Measurements from ENCODE around the gene PLSCR3. TPM values are rescaled to one million over a fixed set of nuclear protein-coding genes. Genes with fewer than 3 reads are reported as not detected.

The PLSCR3 gene
- total and polyA plus RNA-seq, 10 donors: 31.3 to 63.2 (median 46.1) TPM

- Histone ChIP-seq H3K27me3 (replicated peaks in 1 of 7) (no peaks in the 10 kb centered on the region), H3K4me3 (no peak overlapping the region), H3K36me3 (peaks cover 0 to 75% (median 38%) of the 10 kb centered on the region in 6 donors), H3K27ac (no peak overlapping the region), H3K9me3 (no peaks in the 10 kb centered on the region), H3K4me1 (peaks cover 28 to 64% (median 44%) of the 10 kb centered on the region in 6 donors)
- 78 to 89% (median 81%) methylated on average over 18 to 19 of the region's 19 CpGs for WGBS, 5 donors
- peak; percentile 28 to 78 (median 42) for TF ChIP-seq POLR2AphosphoS5 (IDR thresholded peaks at IDR 0.05)
- no peak for TF ChIP-seq POLR2A (IDR thresholded peaks at IDR 0.05)
- DNase-seq: no peak
- intact Hi-C loops (cut with DNase I; ENCODE audit: low total_unique reads): loop anchor here (10.0 kb wide), 2 partner anchors 54 to 226 kb away; partner anchors contain the start of genes CD68 and YBX2
Observed at GRCh38 chr17:7348478-7349242, 45.7 kb downstream of the PLSCR3 start.

- Histone ChIP-seq H3K4me1 (peaks cover 21 to 55% (median 36%) of the 10 kb centered on the region in 6 donors), H3K36me3 (peaks cover 0 to 83% (median 45%) of the 10 kb centered on the region in 6 donors), H3K4me3 (no peak overlapping the region), H3K27ac (no peak overlapping the region), H3K27me3 (replicated peaks in 1 of 7) (peaks cover 0 to 7% (median 0%) of the 10 kb centered on the region in 7 donors), H3K9me3 (no peaks in the 10 kb centered on the region)
- TF ChIP-seq POLR2AphosphoS5 (IDR thresholded peaks at IDR 0.05): no peak
- no peak for TF ChIP-seq POLR2A (IDR thresholded peaks at IDR 0.05)
- TF ChIP-seq CTCF (IDR thresholded peaks at IDR 0.05 in 8 of 11, conservative IDR thresholded peaks at IDR 0.05 in 3 of 11): no peak
- 73 to 82% (median 75%) methylated on average over 19 of the region's 19 CpGs for WGBS, 5 donors
- no peak for DNase-seq
- intact Hi-C loops (cut with DNase I; ENCODE audit: low total_unique reads): loop anchor here (10.0 kb wide), 2 partner anchors 53 to 227 kb away; partner anchors contain the start of genes CD68 and YBX2
Observed at GRCh38 chr17:7347630-7348477, 46.5 kb downstream of the PLSCR3 start.

GRCh38 chr17:7346761-7347614 lies 47.3 kb downstream of the PLSCR3 start:
- Histone ChIP-seq H3K27me3 (replicated peaks in 1 of 7) (peaks cover 0 to 7% (median 0%) of the 10 kb centered on the region in 7 donors), H3K36me3 (peaks cover 0 to 92% (median 52%) of the 10 kb centered on the region in 6 donors), H3K4me1 (peaks cover 13 to 47% (median 28%) of the 10 kb centered on the region in 6 donors), H3K9me3 (no peaks in the 10 kb centered on the region), H3K4me3 (no peak overlapping the region), H3K27ac (no peak overlapping the region)
- TF ChIP-seq CTCF (IDR thresholded peaks at IDR 0.05 in 8 of 11, conservative IDR thresholded peaks at IDR 0.05 in 3 of 11): no peak
- no peak for TF ChIP-seq POLR2A (IDR thresholded peaks at IDR 0.05)
- TF ChIP-seq POLR2AphosphoS5 (IDR thresholded peaks at IDR 0.05): peak in 2 of 3 donors; percentile 14 to 57
- WGBS, 5 donors: 85 to 90% (median 89%) methylated on average over 13 to 18 of the region's 18 CpGs
- intact Hi-C loops (cut with DNase I; ENCODE audit: low total_unique reads): loop anchor here (10.0 kb wide), 2 partner anchors 52 to 228 kb away; partner anchors contain the start of genes CD68 and YBX2
- DNase-seq: no peak

GRCh38 chr17:7343250-7343649 lies 51.1 kb downstream of the PLSCR3 start:
- peaks cover 0 to 20% (median 0%) of the 10 kb centered on the region in 7 donors for H3K27me3 ChIP-seq (replicated peaks in 1 of 7)
- no peak for DNase-seq
- intact Hi-C loops (cut with DNase I; ENCODE audit: low total_unique reads): loop anchor here (10.0 kb wide), 2 partner anchors 48 to 232 kb away; partner anchors contain the start of genes CD68 and YBX2
- no peaks in the 10 kb centered on the region for H3K9me3 ChIP-seq
- 83 to 89% (median 87%) methylated on average over 15 of the region's 15 CpGs for WGBS, 5 donors
- no peak for TF ChIP-seq POLR2A (IDR thresholded peaks at IDR 0.05)
- TF ChIP-seq POLR2AphosphoS5 (IDR thresholded peaks at IDR 0.05): peak in 2 of 3 donors; percentile 9 to 62
- no peak for TF ChIP-seq CTCF (IDR thresholded peaks at IDR 0.05 in 8 of 11, conservative IDR thresholded peaks at IDR 0.05 in 3 of 11)
- H3K4me3 ChIP-seq: no peak overlapping the region
- H3K4me1 ChIP-seq: peaks cover 0 to 43% (median 15%) of the 10 kb centered on the region in 6 donors
- peaks cover 0 to 100% (median 74%) of the 10 kb centered on the region in 6 donors for H3K36me3 ChIP-seq
- H3K27ac ChIP-seq: no peak overlapping the region
